OCI-LY3 (cell line): ENCODE data around the gene APBB3.

Source experiments
- CTCF ChIP-seq: fragments of 200-600, 300-600 bp; sonication (generic); IDR thresholded peaks from 2 replicates; pipeline ENCODE4 v1.5.1; 2014; ENCODE audit warnings: antibody characterized with exemption, low read length, low read depth
- EZH2phosphoT487 ChIP-seq: fragments of 200-600 bp; shearing (Covaris generic); IDR thresholded peaks from 2 replicates; pipeline ENCODE4 v1.6.1; 2018; ENCODE audit warnings: antibody characterized with exemption, mixed run types, low read depth

GRCh38 chr5:140594169-140594568, 29.8 kb upstream of the APBB3 start:
- TF ChIP-seq CTCF (no peak), EZH2phosphoT487 (no peak)
